HepG2 (cell line): ENCODE data around the gene ADCY6. TPM values are rescaled to one million over a fixed set of nuclear protein-coding genes. Genes with fewer than 3 reads are reported as not detected.

Experiments used
- CREM ChIP-seq, 2 experiments: sonication (generic) in 1 of 2; formaldehyde crosslinking in 1 of 2; IDR thresholded peaks; 2 replicates each; pipeline versions ENCODE4 v1.4.0 to v1.6.1; 2016 to 2020; ENCODE audit warnings: antibody characterized with exemption in 1 of 2, mild to moderate bottlenecking in 1 of 2, missing genetic modification reagents in 1 of 2
- GATAD1 ChIP-seq: IDR thresholded peaks from 2 replicates; pipeline ENCODE4 v1.6.1; 2016; ENCODE audit warnings: missing genetic modification reagents, missing compliant biosample characterization
- IKZF1 ChIP-seq: fragments of 450-650 bp; IDR thresholded peaks from 2 replicates; pipeline ENCODE4 v1.7.1; 2016
- KLF13 ChIP-seq: sonication (generic); formaldehyde crosslinking; IDR thresholded peaks from 2 replicates; pipeline ENCODE4 v1.4.0; 2020; ENCODE audit warnings: mild to moderate bottlenecking, missing genetic modification reagents
- NCOR1 ChIP-seq: fragments of 200-600 bp; sonication (generic); IDR thresholded peaks from 2 replicates; pipeline ENCODE4 v1.7.0; 2017; ENCODE audit warnings: antibody characterized with exemption, low read length, borderline replicate concordance
- PAWR ChIP-seq: sonication (generic); formaldehyde crosslinking; IDR thresholded peaks from 2 replicates; pipeline ENCODE4 v1.4.0; 2020; ENCODE audit warnings: missing genetic modification reagents, mild to moderate bottlenecking, borderline replicate concordance
- PRMT3 ChIP-seq: sonication (generic); formaldehyde crosslinking; IDR thresholded peaks from 2 replicates; pipeline ENCODE4 v1.8.1; 2022; ENCODE audit warnings: low read depth, mild to moderate bottlenecking, moderate library complexity, missing genetic modification reagents, borderline replicate concordance
- RAD51 ChIP-seq: fragments of 450-650 bp; IDR thresholded peaks from 2 replicates; pipeline ENCODE4 v1.6.1; 2016; ENCODE audit warnings: borderline replicate concordance
- RCOR2 ChIP-seq: IDR thresholded peaks from 2 replicates; pipeline ENCODE4 v1.6.1; 2016; ENCODE audit warnings: missing biosample characterization, missing genetic modification reagents
- SOX5 ChIP-seq: IDR thresholded peaks from 2 replicates; pipeline ENCODE4 v1.6.1; 2016; ENCODE audit warnings: borderline replicate concordance
- TOE1 ChIP-seq: sonication (generic); formaldehyde crosslinking; IDR thresholded peaks from 2 replicates; pipeline ENCODE4 v1.4.0; 2020; ENCODE audit warnings: mild to moderate bottlenecking, missing genetic modification reagents
- ZMYM3 ChIP-seq: sonication (generic); formaldehyde crosslinking; IDR thresholded peaks from 2 replicates; pipeline ENCODE4 v1.5.1; 2020; ENCODE audit warnings: mild to moderate bottlenecking, missing genetic modification reagents
- ZNF30 ChIP-seq: sonication (generic); formaldehyde crosslinking; IDR thresholded peaks from 2 replicates; pipeline ENCODE4 v1.5.0; 2020; ENCODE audit warnings: mild to moderate bottlenecking, missing genetic modification reagents
- polyA plus RNA-seq, 8 experiments: library from polyadenylated mRNA; depleted of rRNA in 3 of 8; stranded (reverse) in 7 of 8; unstranded in 1 of 8; fragments of >200 nt; fragmentation: Illumina TruSeq in 4 of 8; extraction: Trizol in 4 of 8; gene quantifications; 2 replicates each; pipeline versions ENCODE4 v1.2.1 to v1.2.3, GENCODE V29; 2011 to 2016; ENCODE audit warnings: low read depth in 4 of 8, missing spikeins in 1 of 8, mixed read lengths in 1 of 8; ENCODE audit not compliant: insufficient read depth in 1 of 8
- total RNA-seq, 5 experiments: library from RNA; depleted of rRNA; stranded (reverse); fragments of >200 nt; fragmentation: Illumina TruSeq; extraction: Trizol; gene quantifications; 2 replicates each; pipeline ENCODE4 v1.2.3, GENCODE V29; 2016; ENCODE audit warnings: low read depth in 1 of 5
- TF ChIP-seq, protein P1 (sequence below): sonication (generic); formaldehyde crosslinking; IDR thresholded peaks from 2 replicates; pipeline ENCODE4 v1.5.1; 2020; ENCODE audit warnings: mild to moderate bottlenecking, missing genetic modification reagents, borderline replicate concordance
- TF ChIP-seq, protein P2 (sequence below): sonication (generic); formaldehyde crosslinking; conservative IDR thresholded peaks from 2 replicates; pipeline ENCODE4 v1.8.0; 2022; ENCODE audit warnings: mild to moderate bottlenecking, moderate library complexity, missing genetic modification reagents
- TF ChIP-seq, protein P3 (sequence below): sonication (generic); formaldehyde crosslinking; IDR thresholded peaks from 2 replicates; pipeline ENCODE4 v1.8.0; 2022; ENCODE audit warnings: missing genetic modification reagents, mild to moderate bottlenecking, moderate library complexity, borderline replicate concordance
- TF ChIP-seq, protein P4 (sequence below): sonication (generic); formaldehyde crosslinking; IDR thresholded peaks from 2 replicates; pipeline ENCODE4 v1.8.0; 2022; ENCODE audit warnings: low read depth, missing genetic modification reagents
- TF ChIP-seq, protein P5 (sequence below): sonication (generic); formaldehyde crosslinking; IDR thresholded peaks from 2 replicates; pipeline ENCODE4 v1.4.0; 2020; ENCODE audit warnings: missing genetic modification reagents, borderline replicate concordance

Gene ADCY6
- total and polyA plus RNA-seq, 2 of the 13 experiments (the other 11 are each of a cell fraction or from before 2014, with no cell fraction given), result 10.6 to 11.8 TPM

DNA sequence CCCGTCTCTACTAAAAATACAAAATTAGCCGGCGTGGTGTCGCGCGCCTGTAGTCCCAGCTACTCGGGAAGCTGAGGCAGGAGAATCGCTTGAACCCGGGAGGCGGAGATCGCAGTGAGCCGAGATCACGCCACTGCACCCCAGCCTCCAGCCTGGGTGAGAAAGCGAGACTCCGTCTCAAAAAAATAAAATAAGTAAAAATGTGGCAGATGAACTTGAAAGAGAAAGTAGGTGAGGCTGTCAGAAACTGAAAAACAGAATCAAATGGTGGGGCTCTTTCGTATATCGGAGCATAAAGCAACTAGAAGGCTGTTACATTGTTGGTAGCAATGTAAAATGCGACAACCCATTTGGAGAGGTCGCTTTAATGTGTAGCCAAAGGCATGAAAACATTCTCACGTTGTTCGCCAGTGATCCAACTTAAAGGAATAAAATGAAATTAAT, 71.6 kb downstream of the ADCY6 start (continued):
- TF ChIP-seq, protein P1, sequence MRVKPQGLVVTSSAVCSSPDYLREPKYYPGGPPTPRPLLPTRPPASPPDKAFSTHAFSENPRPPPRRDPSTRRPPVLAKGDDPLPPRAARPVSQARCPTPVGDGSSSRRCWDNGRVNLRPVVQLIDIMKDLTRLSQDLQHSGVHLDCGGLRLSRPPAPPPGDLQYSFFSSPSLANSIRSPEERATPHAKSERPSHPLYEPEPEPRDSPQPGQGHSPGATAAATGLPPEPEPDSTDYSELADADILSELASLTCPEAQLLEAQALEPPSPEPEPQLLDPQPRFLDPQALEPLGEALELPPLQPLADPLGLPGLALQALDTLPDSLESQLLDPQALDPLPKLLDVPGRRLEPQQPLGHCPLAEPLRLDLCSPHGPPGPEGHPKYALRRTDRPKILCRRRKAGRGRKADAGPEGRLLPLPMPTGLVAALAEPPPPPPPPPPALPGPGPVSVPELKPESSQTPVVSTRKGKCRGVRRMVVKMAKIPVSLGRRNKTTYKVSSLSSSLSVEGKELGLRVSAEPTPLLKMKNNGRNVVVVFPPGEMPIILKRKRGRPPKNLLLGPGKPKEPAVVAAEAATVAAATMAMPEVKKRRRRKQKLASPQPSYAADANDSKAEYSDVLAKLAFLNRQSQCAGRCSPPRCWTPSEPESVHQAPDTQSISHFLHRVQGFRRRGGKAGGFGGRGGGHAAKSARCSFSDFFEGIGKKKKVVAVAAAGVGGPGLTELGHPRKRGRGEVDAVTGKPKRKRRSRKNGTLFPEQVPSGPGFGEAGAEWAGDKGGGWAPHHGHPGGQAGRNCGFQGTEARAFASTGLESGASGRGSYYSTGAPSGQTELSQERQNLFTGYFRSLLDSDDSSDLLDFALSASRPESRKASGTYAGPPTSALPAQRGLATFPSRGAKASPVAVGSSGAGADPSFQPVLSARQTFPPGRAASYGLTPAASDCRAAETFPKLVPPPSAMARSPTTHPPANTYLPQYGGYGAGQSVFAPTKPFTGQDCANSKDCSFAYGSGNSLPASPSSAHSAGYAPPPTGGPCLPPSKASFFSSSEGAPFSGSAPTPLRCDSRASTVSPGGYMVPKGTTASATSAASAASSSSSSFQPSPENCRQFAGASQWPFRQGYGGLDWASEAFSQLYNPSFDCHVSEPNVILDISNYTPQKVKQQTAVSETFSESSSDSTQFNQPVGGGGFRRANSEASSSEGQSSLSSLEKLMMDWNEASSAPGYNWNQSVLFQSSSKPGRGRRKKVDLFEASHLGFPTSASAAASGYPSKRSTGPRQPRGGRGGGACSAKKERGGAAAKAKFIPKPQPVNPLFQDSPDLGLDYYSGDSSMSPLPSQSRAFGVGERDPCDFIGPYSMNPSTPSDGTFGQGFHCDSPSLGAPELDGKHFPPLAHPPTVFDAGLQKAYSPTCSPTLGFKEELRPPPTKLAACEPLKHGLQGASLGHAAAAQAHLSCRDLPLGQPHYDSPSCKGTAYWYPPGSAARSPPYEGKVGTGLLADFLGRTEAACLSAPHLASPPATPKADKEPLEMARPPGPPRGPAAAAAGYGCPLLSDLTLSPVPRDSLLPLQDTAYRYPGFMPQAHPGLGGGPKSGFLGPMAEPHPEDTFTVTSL (CRISPR knock-in tag), result 0 out of 2 replicates have a peak, but pooled peaks have one; percentile 9
- TF ChIP-seq TOE1 (CRISPR knock-in tag) (0 out of 2 replicates have a peak, but pooled peaks have one; percentile 26), SOX5 (CRISPR knock-in tag) (no peak), NCOR1 (no peak), PAWR (CRISPR knock-in tag) (no peak), KLF13 (CRISPR knock-in tag) (no peak), ZNF30 (CRISPR knock-in tag) (no peak), PRMT3 (CRISPR knock-in tag) (no peak), RCOR2 (CRISPR knock-in tag) (0 out of 2 replicates have a peak, but pooled peaks have one; percentile 0), GATAD1 (CRISPR knock-in tag) (no peak), IKZF1 (no peak), RAD51 (no peak), CREM (IDR thresholded peaks at IDR 0.05) (no peak), CREM (CRISPR knock-in tag; IDR thresholded peaks at IDR 0.05) (no peak), ZMYM3 (CRISPR knock-in tag) (0 out of 2 replicates have a peak, but pooled peaks have one; percentile 25)
- TF ChIP-seq, protein P2, sequence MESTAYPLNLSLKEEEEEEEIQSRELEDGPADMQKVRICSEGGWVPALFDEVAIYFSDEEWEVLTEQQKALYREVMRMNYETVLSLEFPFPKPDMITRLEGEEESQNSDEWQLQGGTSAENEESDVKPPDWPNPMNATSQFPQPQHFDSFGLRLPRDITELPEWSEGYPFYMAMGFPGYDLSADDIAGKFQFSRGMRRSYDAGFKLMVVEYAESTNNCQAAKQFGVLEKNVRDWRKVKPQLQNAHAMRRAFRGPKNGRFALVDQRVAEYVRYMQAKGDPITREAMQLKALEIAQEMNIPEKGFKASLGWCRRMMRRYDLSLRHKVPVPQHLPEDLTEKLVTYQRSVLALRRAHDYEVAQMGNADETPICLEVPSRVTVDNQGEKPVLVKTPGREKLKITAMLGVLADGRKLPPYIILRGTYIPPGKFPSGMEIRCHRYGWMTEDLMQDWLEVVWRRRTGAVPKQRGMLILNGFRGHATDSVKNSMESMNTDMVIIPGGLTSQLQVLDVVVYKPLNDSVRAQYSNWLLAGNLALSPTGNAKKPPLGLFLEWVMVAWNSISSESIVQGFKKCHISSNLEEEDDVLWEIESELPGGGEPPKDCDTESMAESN (CRISPR knock-in tag), result no peak
- TF ChIP-seq, protein P3, sequence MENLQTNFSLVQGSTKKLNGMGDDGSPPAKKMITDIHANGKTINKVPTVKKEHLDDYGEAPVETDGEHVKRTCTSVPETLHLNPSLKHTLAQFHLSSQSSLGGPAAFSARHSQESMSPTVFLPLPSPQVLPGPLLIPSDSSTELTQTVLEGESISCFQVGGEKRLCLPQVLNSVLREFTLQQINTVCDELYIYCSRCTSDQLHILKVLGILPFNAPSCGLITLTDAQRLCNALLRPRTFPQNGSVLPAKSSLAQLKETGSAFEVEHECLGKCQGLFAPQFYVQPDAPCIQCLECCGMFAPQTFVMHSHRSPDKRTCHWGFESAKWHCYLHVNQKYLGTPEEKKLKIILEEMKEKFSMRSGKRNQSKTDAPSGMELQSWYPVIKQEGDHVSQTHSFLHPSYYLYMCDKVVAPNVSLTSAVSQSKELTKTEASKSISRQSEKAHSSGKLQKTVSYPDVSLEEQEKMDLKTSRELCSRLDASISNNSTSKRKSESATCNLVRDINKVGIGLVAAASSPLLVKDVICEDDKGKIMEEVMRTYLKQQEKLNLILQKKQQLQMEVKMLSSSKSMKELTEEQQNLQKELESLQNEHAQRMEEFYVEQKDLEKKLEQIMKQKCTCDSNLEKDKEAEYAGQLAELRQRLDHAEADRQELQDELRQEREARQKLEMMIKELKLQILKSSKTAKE (CRISPR knock-in tag), result no peak
- TF ChIP-seq, protein P4, sequence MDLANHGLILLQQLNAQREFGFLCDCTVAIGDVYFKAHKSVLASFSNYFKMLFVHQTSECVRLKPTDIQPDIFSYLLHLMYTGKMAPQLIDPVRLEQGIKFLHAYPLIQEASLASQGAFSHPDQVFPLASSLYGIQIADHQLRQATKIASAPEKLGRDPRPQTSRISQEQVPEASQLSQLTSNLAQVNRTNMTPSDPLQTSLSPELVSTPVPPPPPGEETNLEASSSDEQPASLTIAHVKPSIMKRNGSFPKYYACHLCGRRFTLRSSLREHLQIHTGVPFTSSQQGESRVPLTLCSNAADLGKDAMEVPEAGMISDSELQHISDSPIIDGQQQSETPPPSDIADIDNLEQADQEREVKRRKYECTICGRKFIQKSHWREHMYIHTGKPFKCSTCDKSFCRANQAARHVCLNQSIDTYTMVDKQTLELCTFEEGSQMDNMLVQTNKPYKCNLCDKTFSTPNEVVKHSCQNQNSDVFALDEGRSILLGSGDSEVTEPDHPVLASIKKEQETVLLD (CRISPR knock-in tag), result no peak
- TF ChIP-seq, protein P5, sequence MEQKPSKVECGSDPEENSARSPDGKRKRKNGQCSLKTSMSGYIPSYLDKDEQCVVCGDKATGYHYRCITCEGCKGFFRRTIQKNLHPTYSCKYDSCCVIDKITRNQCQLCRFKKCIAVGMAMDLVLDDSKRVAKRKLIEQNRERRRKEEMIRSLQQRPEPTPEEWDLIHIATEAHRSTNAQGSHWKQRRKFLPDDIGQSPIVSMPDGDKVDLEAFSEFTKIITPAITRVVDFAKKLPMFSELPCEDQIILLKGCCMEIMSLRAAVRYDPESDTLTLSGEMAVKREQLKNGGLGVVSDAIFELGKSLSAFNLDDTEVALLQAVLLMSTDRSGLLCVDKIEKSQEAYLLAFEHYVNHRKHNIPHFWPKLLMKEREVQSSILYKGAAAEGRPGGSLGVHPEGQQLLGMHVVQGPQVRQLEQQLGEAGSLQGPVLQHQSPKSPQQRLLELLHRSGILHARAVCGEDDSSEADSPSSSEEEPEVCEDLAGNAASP, result no peak
